Neural crest cell (in vitro differentiated cells): Measurements from ENCODE around the gene OR9Q1. TPM values are rescaled to one million over a fixed set of nuclear protein-coding genes. Genes with fewer than 3 reads are reported as not detected.
"Not testable (repeated sequence)": the region's sequence is repeated elsewhere in the genome, so short reads cannot be mapped to it uniquely, and the experiment has no call there.

Source experiments
- DNase-seq: peaks from one replicate; pipeline ENCODE4 v3.0.0; 2021; ENCODE audit warnings: low read depth, mixed read lengths, low spot score
- H3K27ac Mint-ChIP-seq: one replicate; pipeline ENCODE4 v1.8.0; 2021; ENCODE audit warnings: mild to moderate bottlenecking, mixed read lengths; ENCODE audit not compliant: unreplicated experiment
- H3K27me3 Mint-ChIP-seq: 2 replicates; pipeline ENCODE4 v1.8.0; 2021; ENCODE audit warnings: low read depth, mild to moderate bottlenecking, mixed read lengths
- H3K36me3 Mint-ChIP-seq: 2 replicates; pipeline ENCODE4 v1.8.0; 2021; ENCODE audit warnings: low read depth, mild to moderate bottlenecking, mixed read lengths
- H3K4me1 Mint-ChIP-seq: 2 replicates; pipeline ENCODE4 v1.8.0; 2021; ENCODE audit warnings: mixed read lengths
- H3K4me3 Mint-ChIP-seq: one replicate; pipeline ENCODE4 v1.8.0; 2021; ENCODE audit warnings: mild to moderate bottlenecking, mixed read lengths
- H3K9me3 Mint-ChIP-seq: 2 replicates; pipeline ENCODE4 v1.8.0; 2021; ENCODE audit warnings: mixed read lengths
- CTCF ChIP-seq: fragments of 200-600 bp; sonication (generic); conservative IDR thresholded peaks from 2 replicates; pipeline ENCODE4 v1.5.0; 2021; ENCODE audit warnings: antibody characterized with exemption, mild to moderate bottlenecking
- total RNA-seq: library from RNA; stranded (reverse); gene quantifications from 2 replicates; pipeline ENCODE4 v1.2.1, GENCODE V29; 2021

The OR9Q1 gene
- total RNA-seq, 1 donor from 2014 or later, result not detected

- no peak overlapping the region for H3K4me3 Mint-ChIP-seq
- H3K27me3 Mint-ChIP-seq, result peaks cover 2% of the 10 kb centered on the region
- no peaks in the 10 kb centered on the region for H3K4me1 Mint-ChIP-seq
- TF ChIP-seq CTCF, result no peak
- H3K9me3 Mint-ChIP-seq, result peaks cover 3% of the 10 kb centered on the region
- no peaks in the 10 kb centered on the region for H3K36me3 Mint-ChIP-seq
- no peak overlapping the region for H3K27ac Mint-ChIP-seq
- DNase-seq, result no peak
Measured at GRCh38 chr11:58192229-58192628, 168.5 kb downstream of the OR9Q1 start.

GRCh38 chr11:58193391-58193790, 169.7 kb downstream of the OR9Q1 start:
- no peak overlapping the region for H3K4me3 Mint-ChIP-seq
- H3K9me3 Mint-ChIP-seq, result peaks cover 3% of the 10 kb centered on the region
- H3K27ac Mint-ChIP-seq, result no peak overlapping the region
- H3K27me3 Mint-ChIP-seq, result peaks cover 2% of the 10 kb centered on the region
- no peaks in the 10 kb centered on the region for H3K36me3 Mint-ChIP-seq
- TF ChIP-seq CTCF, result no peak
- no peaks in the 10 kb centered on the region for H3K4me1 Mint-ChIP-seq
- DNase-seq, result no peak

- TF ChIP-seq CTCF, result no peak
- no peaks in the 10 kb centered on the region for H3K27me3 Mint-ChIP-seq
- DNase-seq, result no peak
- no peak overlapping the region for H3K4me3 Mint-ChIP-seq
- no peaks in the 10 kb centered on the region for H3K36me3 Mint-ChIP-seq
- H3K9me3 Mint-ChIP-seq, result peaks cover 7% of the 10 kb centered on the region
- no peak overlapping the region for H3K27ac Mint-ChIP-seq
- no peaks in the 10 kb centered on the region for H3K4me1 Mint-ChIP-seq
Measured at GRCh38 chr11:58195939-58196338, 172.3 kb downstream of the OR9Q1 start.

- TF ChIP-seq CTCF, result no peak
- Mint-ChIP-seq H3K27ac (no peak overlapping the region), H3K36me3 (no peaks in the 10 kb centered on the region), H3K4me1 (no peaks in the 10 kb centered on the region), H3K27me3 (peaks cover 3% of the 10 kb centered on the region), H3K9me3 (peaks cover 14% of the 10 kb centered on the region), H3K4me3 (no peak overlapping the region)
- no peak for DNase-seq
Measured at GRCh38 chr11:58199271-58199670, 175.6 kb downstream of the OR9Q1 start.

GRCh38 chr11:58204042-58204441, 180.4 kb downstream of the OR9Q1 start, which contains the start of gene OR1S2:
OR1S2 (minus strand) TSS chr11:58204142; CDS start chr11:58204142, 0 bp downstream.
- DNase-seq, result no peak
- Mint-ChIP-seq H3K27ac (no peak within 1 kb of the TSS), H3K27me3 (peaks cover 14% of the 10 kb centered on the region), H3K4me3 (no peak within 1 kb of the TSS), H3K9me3 (peaks cover 8% of the 10 kb centered on the region), H3K4me1 (no peaks in the 10 kb centered on the region), H3K36me3 (no peaks in the 10 kb centered on the region)
- no peak for TF ChIP-seq CTCF

- H3K4me3 Mint-ChIP-seq, H3K27me3 Mint-ChIP-seq, DNase-seq, H3K4me1 Mint-ChIP-seq, H3K36me3 Mint-ChIP-seq, H3K9me3 Mint-ChIP-seq, H3K27ac Mint-ChIP-seq: not testable (repeated sequence)
Measured at GRCh38 chr11:58212420-58212819, 188.7 kb downstream of the OR9Q1 start, which contains the start of gene OR1S1. OR1S1 (plus strand) TSS chr11:58212720.
